GM18519 (cell line): ENCODE measurements around the gene KIAA0232.

Experiments used
- ATAC-seq: cut with Tn5 transposase; IDR thresholded peaks from one replicate; pipeline ENCODE4 v1.9.1; 2021; ENCODE audit warnings: mild to moderate bottlenecking, moderate library complexity; ENCODE audit not compliant: unreplicated experiment, low FRiP score

Gene KIAA0232

DNA sequence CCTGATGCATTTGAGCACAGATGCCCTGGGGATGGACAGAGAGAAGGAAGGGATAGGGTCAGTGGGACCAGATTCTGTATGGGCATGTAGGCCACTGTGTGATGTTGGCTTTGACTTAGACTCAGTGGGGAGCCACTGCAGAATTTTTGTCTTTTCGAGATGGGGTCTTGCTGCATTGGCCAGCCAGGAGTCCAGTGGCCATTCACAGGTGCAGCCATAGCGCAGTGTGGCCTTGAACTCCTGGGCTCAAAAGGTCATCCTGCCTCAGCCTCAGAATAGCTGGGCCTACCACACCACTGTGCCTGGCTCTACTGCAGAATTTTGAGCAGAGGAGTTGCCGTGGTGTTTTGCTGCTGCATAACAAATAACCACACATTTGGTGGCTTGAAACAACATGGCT, 149.9 kb downstream of the KIAA0232 start:
- ATAC-seq, result no peak

DNA sequence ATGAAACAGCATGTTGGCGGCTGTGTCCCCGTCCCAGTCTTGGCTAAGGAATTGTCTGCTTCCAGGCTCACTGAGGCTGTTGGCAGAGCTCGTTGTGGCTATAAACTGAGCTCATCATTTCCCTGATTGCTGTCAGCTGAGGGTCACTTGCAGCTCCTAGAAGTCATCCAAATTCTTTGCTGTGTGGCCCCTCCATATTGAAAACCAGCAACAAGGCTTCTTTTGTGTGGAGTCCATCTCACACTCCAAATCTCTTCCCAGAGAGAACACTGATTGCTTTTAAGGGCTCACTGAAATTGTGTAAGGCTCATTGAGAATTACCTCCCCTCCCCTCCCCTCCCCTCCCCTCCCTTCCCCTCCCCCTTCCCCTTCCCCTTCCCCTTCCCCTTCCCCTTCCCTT, 150.4 kb downstream of the KIAA0232 start:
- no peak for ATAC-seq
